ENCODE measurements around the gene RASGEF1C.

RASGEF1C gene

GRCh38 chr5:180138214-180138975, 70.6 kb downstream of the RASGEF1C start:
- H3K9me3 ChIP-seq (ENCODE audit: severe bottlenecking): no peaks in the 10 kb centered on the region
- no peak overlapping the region for H3K27ac ChIP-seq
- no peak overlapping the region for H3K4me3 ChIP-seq (ENCODE audit: low read depth, low read length)
- no peaks in the 10 kb centered on the region for H3K36me3 ChIP-seq
- TF ChIP-seq CTCF (IDR thresholded peaks at IDR 0.05; ENCODE audit: low read depth, low read length): no peak
- no peak for DNase-seq
- H3K27me3 ChIP-seq (ENCODE audit: insufficient read depth, low read depth, severe bottlenecking): no peaks in the 10 kb centered on the region

- no peak overlapping the region for H3K4me3 ChIP-seq (ENCODE audit: low read depth, low read length)
- no peak for TF ChIP-seq CTCF (IDR thresholded peaks at IDR 0.05; ENCODE audit: low read depth, low read length)
- no peak overlapping the region for H3K27ac ChIP-seq
- DNase-seq: no peak
- no peaks in the 10 kb centered on the region for H3K9me3 ChIP-seq (ENCODE audit: severe bottlenecking)
- H3K27me3 ChIP-seq (ENCODE audit: insufficient read depth, low read depth, severe bottlenecking): no peaks in the 10 kb centered on the region
- H3K36me3 ChIP-seq: no peaks in the 10 kb centered on the region
Observed at GRCh38 chr5:180137401-180138213, 71.4 kb downstream of the RASGEF1C start.

GRCh38 chr5:180136630-180137381, 72.2 kb downstream of the RASGEF1C start:
- Histone ChIP-seq H3K4me3 (ENCODE audit: low read depth, low read length) (no peak overlapping the region), H3K27ac (no peak overlapping the region), H3K36me3 (no peaks in the 10 kb centered on the region), H3K27me3 (ENCODE audit: insufficient read depth, low read depth, severe bottlenecking) (no peaks in the 10 kb centered on the region), H3K9me3 (ENCODE audit: severe bottlenecking) (no peaks in the 10 kb centered on the region)
- DNase-seq: no peak
- no peak for TF ChIP-seq CTCF (IDR thresholded peaks at IDR 0.05; ENCODE audit: low read depth, low read length)

- H3K9me3 ChIP-seq (ENCODE audit: severe bottlenecking): no peaks in the 10 kb centered on the region
- no peak for DNase-seq
- TF ChIP-seq CTCF (IDR thresholded peaks at IDR 0.05; ENCODE audit: low read depth, low read length): no peak
- H3K36me3 ChIP-seq: no peaks in the 10 kb centered on the region
- no peak overlapping the region for H3K4me3 ChIP-seq (ENCODE audit: low read depth, low read length)
- no peak overlapping the region for H3K27ac ChIP-seq
- no peaks in the 10 kb centered on the region for H3K27me3 ChIP-seq (ENCODE audit: insufficient read depth, low read depth, severe bottlenecking)
Observed at GRCh38 chr5:180135967-180136629, 72.9 kb downstream of the RASGEF1C start.

- TF ChIP-seq CTCF (IDR thresholded peaks at IDR 0.05; ENCODE audit: low read depth, low read length): no peak
- Histone ChIP-seq H3K4me3 (ENCODE audit: low read depth, low read length) (no peak overlapping the region), H3K27me3 (ENCODE audit: insufficient read depth, low read depth, severe bottlenecking) (no peaks in the 10 kb centered on the region), H3K36me3 (no peaks in the 10 kb centered on the region), H3K27ac (no peak overlapping the region), H3K9me3 (ENCODE audit: severe bottlenecking) (no peaks in the 10 kb centered on the region)
- no peak for DNase-seq
Observed at GRCh38 chr5:180135128-180135955, 73.7 kb downstream of the RASGEF1C start.

All from WERI-Rb-1 (cell line).